ENCODE results near the gene APOA1.

DNA sequence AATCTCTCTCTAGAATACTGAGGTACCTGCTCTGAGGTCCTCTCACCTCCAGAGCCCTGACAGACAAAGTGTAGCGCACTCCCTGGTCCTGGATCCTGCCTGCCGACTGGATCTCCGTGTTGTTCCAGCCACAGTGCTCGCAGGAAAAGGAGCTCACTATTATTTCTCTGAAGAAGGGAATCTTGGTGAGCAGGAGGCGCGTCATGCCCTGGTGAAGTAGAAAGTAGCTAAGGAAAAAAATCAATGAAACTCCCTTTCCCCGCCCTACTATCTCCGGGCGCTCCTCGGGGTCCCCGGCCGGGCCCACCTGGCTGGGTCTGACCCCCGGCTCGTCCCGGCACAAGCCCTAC lies 50.0 kb downstream of the APOA1 start:
- TF ChIP-seq RAD21 (IDR thresholded peaks at IDR 0.05; ENCODE audit: insufficient read depth, low read depth, low read length) (no peak), GABPA (IDR thresholded peaks at IDR 0.05; ENCODE audit: low read depth) (no peak), SP1 (IDR thresholded peaks at IDR 0.05; ENCODE audit: low read depth, low read length) (no peak), MXI1 (IDR thresholded peaks at IDR 0.05; ENCODE audit: low read depth, low read length) (no peak), POLR2AphosphoS5 (IDR thresholded peaks at IDR 0.05; ENCODE audit: low read length) (no peak), NRF1 (conservative IDR thresholded peaks at IDR 0.05; ENCODE audit: low read depth, low read length) (no peak), STAT3 (IDR thresholded peaks at IDR 0.05; ENCODE audit: low read depth, low read length) (no peak)
- TF ChIP-seq, protein P1, sequence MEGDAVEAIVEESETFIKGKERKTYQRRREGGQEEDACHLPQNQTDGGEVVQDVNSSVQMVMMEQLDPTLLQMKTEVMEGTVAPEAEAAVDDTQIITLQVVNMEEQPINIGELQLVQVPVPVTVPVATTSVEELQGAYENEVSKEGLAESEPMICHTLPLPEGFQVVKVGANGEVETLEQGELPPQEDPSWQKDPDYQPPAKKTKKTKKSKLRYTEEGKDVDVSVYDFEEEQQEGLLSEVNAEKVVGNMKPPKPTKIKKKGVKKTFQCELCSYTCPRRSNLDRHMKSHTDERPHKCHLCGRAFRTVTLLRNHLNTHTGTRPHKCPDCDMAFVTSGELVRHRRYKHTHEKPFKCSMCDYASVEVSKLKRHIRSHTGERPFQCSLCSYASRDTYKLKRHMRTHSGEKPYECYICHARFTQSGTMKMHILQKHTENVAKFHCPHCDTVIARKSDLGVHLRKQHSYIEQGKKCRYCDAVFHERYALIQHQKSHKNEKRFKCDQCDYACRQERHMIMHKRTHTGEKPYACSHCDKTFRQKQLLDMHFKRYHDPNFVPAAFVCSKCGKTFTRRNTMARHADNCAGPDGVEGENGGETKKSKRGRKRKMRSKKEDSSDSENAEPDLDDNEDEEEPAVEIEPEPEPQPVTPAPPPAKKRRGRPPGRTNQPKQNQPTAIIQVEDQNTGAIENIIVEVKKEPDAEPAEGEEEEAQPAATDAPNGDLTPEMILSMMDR (IDR thresholded peaks at IDR 0.05 in 2 of 3, conservative IDR thresholded peaks at IDR 0.05 in 1 of 3; ENCODE audit: control insufficient read depth in 2 of 3, extremely low read depth in 1 of 3, insufficient read depth in 1 of 3, low read depth in 3 of 3, low read length in 3 of 3), result no peak
